HL-60 (cell line): ENCODE results near the gene SCIMP.

Source experiments
- DNase-seq, 2 experiments: peaks; one replicate each; pipeline ENCODE4 v3.0.0-alpha.2; 2010 to 2020; ENCODE audit warnings: low read depth in 1 of 2, low spot score in 1 of 2
- H3K27ac ChIP-seq: fragments of 250-450 bp; sonication (Bioruptor Pico); replicated peaks from 2 replicates; pipeline ENCODE4 v1.5.1; 2020; ENCODE audit warnings: mild to moderate bottlenecking, moderate library complexity
- H3K27me3 ChIP-seq: fragments of 250-450 bp; sonication (Bioruptor Pico); 2 replicates; pipeline ENCODE4 v1.5.1; 2021; ENCODE audit warnings: mild to moderate bottlenecking, moderate library complexity; ENCODE audit not compliant: insufficient read depth, poor library complexity, severe bottlenecking
- H3K4me3 ChIP-seq: replicated peaks from 2 replicates; pipeline ENCODE4 v1.5.1; 2011; ENCODE audit warnings: mild to moderate bottlenecking, control low read depth, low read length; ENCODE audit not compliant: insufficient read depth
- CTCF ChIP-seq: IDR thresholded peaks from one replicate; pipeline ENCODE4 v1.5.1; 2011; ENCODE audit warnings: low read length, control low read depth, inconsistent platforms; ENCODE audit not compliant: insufficient read depth
- GABPA ChIP-seq: IDR thresholded peaks from 2 replicates; pipeline ENCODE4 v1.6.1; 2012; ENCODE audit warnings: low read depth
- POLR2AphosphoS5 ChIP-seq: IDR thresholded peaks from 2 replicates; pipeline ENCODE4 v1.6.1; 2012; ENCODE audit warnings: low read depth
- REST ChIP-seq: IDR thresholded peaks from 2 replicates; pipeline ENCODE4 v1.6.1; 2012; ENCODE audit warnings: low read depth; ENCODE audit not compliant: insufficient replicate concordance
- SPI1 ChIP-seq: IDR thresholded peaks from 2 replicates; pipeline ENCODE4 v1.6.1; 2012; ENCODE audit warnings: low read depth, mild to moderate bottlenecking, borderline replicate concordance

SCIMP gene

GRCh38 chr17:5191541-5192417 lies 42.9 kb downstream of the SCIMP start, which contains the start of gene ZNF594:
ZNF594 (minus strand) TSS chr17:5191868; CDS start chr17:5184256, 7,612 bp downstream.
- peak within 1 kb of the TSS; percentile 68 for H3K4me3 ChIP-seq
- H3K27ac ChIP-seq: peak within 1 kb of the TSS; percentile 73
- peak; percentile 84 to 89 for DNase-seq
- TF ChIP-seq GABPA: peak; percentile 69
- no peak for TF ChIP-seq REST
- peak; percentile 63; the same call in 1 of the 2 replicates for TF ChIP-seq POLR2AphosphoS5
- TF ChIP-seq SPI1: no peak
- TF ChIP-seq CTCF: peak; percentile 7
- no peaks in the 10 kb centered on the region for H3K27me3 ChIP-seq

- TF ChIP-seq GABPA: no peak
- TF ChIP-seq POLR2AphosphoS5: no peak
- no peak for TF ChIP-seq SPI1
- TF ChIP-seq REST: no peak
- no peak for TF ChIP-seq CTCF
- Histone ChIP-seq H3K27ac (no peak overlapping the region), H3K27me3 (no peaks in the 10 kb centered on the region), H3K4me3 (no peak overlapping the region)
- no peak for DNase-seq
Observed at GRCh38 chr17:5184288-5184687, 50.4 kb downstream of the SCIMP start.

- TF ChIP-seq SPI1 (no peak), REST (no peak), GABPA (no peak), CTCF (no peak), POLR2AphosphoS5 (no peak)
Observed at GRCh38 chr17:5183410-5183793, 51.3 kb downstream of the SCIMP start.

More at GRCh38 chr17:5183410-5183793, 51.3 kb downstream of the SCIMP start:
- H3K27me3 ChIP-seq: no peaks in the 10 kb centered on the region
- no peak overlapping the region for H3K4me3 ChIP-seq
- H3K27ac ChIP-seq: no peak overlapping the region
- no peak for DNase-seq
